ENCODE measurements around the gene LUC7L.
A peak's percentile ranks its signal among the peaks of the same experiment; 100 is the strongest.
"Not testable (repeated sequence)": the region's sequence is repeated elsewhere in the genome, so short reads cannot be mapped to it uniquely, and the experiment has no call there.

LUC7L gene

GRCh38 chr16:228151-228851 lies 948 bp downstream of the LUC7L start:
- DNase-seq: no peak

- no peak for DNase-seq
Measured at GRCh38 chr16:220021-220420, 9.2 kb downstream of the LUC7L start.

- DNase-seq: no peak
Measured at GRCh38 chr16:212999-213398, 16.2 kb downstream of the LUC7L start.

- DNase-seq: not testable (repeated sequence)
Measured at GRCh38 chr16:211631-212180, 17.5 kb downstream of the LUC7L start.

- not testable (repeated sequence) for DNase-seq
Measured at GRCh38 chr16:209359-209758, 19.9 kb downstream of the LUC7L start.

- not testable (repeated sequence) for DNase-seq
Measured at GRCh38 chr16:204046-204445, 25.2 kb downstream of the LUC7L start.

GRCh38 chr16:203246-203645 lies 26.0 kb downstream of the LUC7L start:
- no peak for DNase-seq

GRCh38 chr16:200388-200787 lies 28.9 kb downstream of the LUC7L start:
- no peak for DNase-seq

GRCh38 chr16:194516-194915 lies 34.7 kb downstream of the LUC7L start:
- no peak for DNase-seq

GRCh38 chr16:193441-193840 lies 35.8 kb downstream of the LUC7L start:
- no peak for DNase-seq

- no peak for DNase-seq
Measured at GRCh38 chr16:192686-193085, 36.6 kb downstream of the LUC7L start.

- DNase-seq: no peak
Measured at GRCh38 chr16:191831-192230, 37.4 kb downstream of the LUC7L start.

GRCh38 chr16:189604-190186 lies 39.6 kb downstream of the LUC7L start:
- no peak for DNase-seq

GRCh38 chr16:188674-189073 lies 40.6 kb downstream of the LUC7L start:
- no peak for DNase-seq

GRCh38 chr16:187330-187729 lies 41.9 kb downstream of the LUC7L start:
- no peak for DNase-seq

GRCh38 chr16:185691-186090 lies 43.6 kb downstream of the LUC7L start:
- no peak for DNase-seq

GRCh38 chr16:185213-185612 lies 44.0 kb downstream of the LUC7L start:
- DNase-seq: no peak

GRCh38 chr16:183005-183404 lies 46.2 kb downstream of the LUC7L start:
- no peak for DNase-seq

- no peak for DNase-seq
Measured at GRCh38 chr16:181565-182021, 47.7 kb downstream of the LUC7L start.

- peak; percentile 54 for DNase-seq
Measured at GRCh38 chr16:180681-181564, 48.3 kb downstream of the LUC7L start.

GRCh38 chr16:180101-180675 lies 49.1 kb downstream of the LUC7L start, which contains the start of gene HBQ1:
TSS of gene HBQ1 (plus strand) at chr16:180459. CDS start at chr16:180487, 28 bp downstream.
- DNase-seq: peak; percentile 37

- DNase-seq: no peak
Measured at GRCh38 chr16:179211-180092, 49.8 kb downstream of the LUC7L start.

All from GDM1 (cell line).